Thyroid gland (tissue), 4 donors: Measurements from ENCODE around the gene MARCHF2.

Experiments
- CTCF ChIP-seq, 6 experiments: fragments of 200-600 bp in 3 of 6; fragments of 450-650 bp in 3 of 6; sonication (generic) in 3 of 6; IDR thresholded peaks; one replicate each; pipeline ENCODE4 v1.5.1; 2016 to 2019; ENCODE audit warnings: antibody characterized with exemption in 6 of 6, mild to moderate bottlenecking in 2 of 6, inconsistent platforms in 1 of 6, moderate library complexity in 1 of 6
- POLR2A ChIP-seq, 2 donors: fragments of 450-650 bp; IDR thresholded peaks; one replicate each; pipeline ENCODE4 v1.6.1; 2017; ENCODE audit warnings: antibody characterized with exemption in 2 of 2, mild to moderate bottlenecking in 2 of 2, moderate library complexity in 1 of 2

- TF ChIP-seq CTCF (IDR thresholded peaks at IDR 0.05) (no peak), POLR2A (IDR thresholded peaks at IDR 0.05) (no peak)
Observed at GRCh38 chr19:8366121-8366581, 47.0 kb upstream of the MARCHF2 start.
